GM18870 (cell line): ENCODE measurements around the gene CCDC77.
"Not testable (repeated sequence)": the region's sequence is repeated elsewhere in the genome, so short reads cannot be mapped to it uniquely, and the experiment has no call there.

ENCODE experiments used
- ATAC-seq: cut with Tn5 transposase; IDR thresholded peaks from one replicate; pipeline ENCODE4 v1.9.1; 2021; ENCODE audit warnings: moderate library complexity; ENCODE audit not compliant: unreplicated experiment

CCDC77 gene

GRCh38 chr12:401235-402028 is at the start of gene CCDC77:
TSS of gene CCDC77 (plus strand) at chr12:401644. CDS start at chr12:409384, 7,740 bp downstream.
- peak; percentile 91 for ATAC-seq

DNA sequence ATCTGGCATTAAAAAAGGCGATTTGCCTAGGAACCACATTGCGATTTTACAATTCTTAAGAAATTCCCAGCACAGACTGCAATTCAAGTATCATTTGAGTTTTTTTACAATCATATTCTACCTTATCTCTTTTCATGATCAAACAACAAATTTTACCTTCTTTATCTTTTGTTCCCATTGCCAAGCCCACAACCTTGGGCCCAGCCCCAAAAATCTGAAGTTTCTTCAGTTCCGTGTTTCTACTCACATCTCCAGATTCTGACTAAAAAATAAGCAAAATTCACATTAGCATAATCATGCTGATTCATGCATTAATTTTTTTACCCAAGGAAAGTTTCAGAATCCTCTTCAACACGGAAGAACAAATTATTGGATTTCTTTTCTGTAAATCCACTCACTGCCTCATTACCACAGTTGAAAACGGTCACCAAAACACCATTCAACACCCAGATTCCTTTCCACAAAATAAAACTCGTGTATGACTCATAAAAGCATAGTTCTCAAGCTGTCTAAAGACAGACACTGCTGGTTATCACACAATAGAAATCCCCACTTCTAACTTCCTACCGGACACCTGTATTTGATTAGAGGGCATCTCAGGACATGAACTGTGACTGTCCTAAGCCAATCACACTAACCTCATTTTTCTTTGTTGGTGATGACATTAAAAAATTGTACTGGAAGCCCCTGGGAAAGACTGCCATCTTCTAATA is 45.0 kb upstream of the CCDC77 start:
- ATAC-seq, result no peak

DNA sequence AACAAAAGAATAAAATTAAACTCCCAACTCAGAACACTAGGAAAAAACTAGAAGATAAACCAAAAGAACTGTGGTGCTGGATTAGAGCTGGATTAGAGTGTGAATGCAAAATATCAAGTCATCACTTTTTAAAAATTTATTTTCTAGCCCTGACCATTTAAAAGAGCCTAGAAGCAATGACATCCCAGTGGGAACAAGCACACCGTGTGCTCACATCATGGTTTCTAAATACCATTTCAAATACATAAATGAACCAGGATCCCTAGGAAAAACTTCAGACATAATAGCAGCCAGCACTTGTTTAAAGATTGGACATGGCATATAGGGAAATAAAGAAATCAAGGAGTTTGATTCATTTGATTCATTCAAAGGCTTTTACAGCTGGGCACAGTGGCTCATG is 42.4 kb upstream of the CCDC77 start:
- no peak for ATAC-seq

GRCh38 chr12:366820-367219 is 34.6 kb upstream of the CCDC77 start:
- no peak for ATAC-seq

DNA sequence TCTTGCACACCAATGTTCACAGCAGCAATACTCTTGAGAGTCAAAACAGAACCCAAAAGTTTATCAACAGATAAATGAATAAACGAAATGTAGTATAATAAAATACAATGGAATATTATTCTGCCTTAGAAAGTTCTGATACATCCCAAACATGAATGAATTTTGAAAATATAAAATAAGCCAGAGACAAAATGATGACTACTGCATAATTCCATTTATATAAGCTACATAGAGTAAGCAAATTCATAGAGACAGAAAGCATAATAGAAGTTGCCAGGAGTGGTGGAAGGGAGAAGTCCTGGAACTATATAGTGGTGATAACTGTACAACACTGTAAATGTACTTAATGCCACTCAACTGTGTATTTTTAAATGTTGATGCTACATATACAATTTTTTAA is 33.5 kb upstream of the CCDC77 start:
- ATAC-seq, result no peak

DNA sequence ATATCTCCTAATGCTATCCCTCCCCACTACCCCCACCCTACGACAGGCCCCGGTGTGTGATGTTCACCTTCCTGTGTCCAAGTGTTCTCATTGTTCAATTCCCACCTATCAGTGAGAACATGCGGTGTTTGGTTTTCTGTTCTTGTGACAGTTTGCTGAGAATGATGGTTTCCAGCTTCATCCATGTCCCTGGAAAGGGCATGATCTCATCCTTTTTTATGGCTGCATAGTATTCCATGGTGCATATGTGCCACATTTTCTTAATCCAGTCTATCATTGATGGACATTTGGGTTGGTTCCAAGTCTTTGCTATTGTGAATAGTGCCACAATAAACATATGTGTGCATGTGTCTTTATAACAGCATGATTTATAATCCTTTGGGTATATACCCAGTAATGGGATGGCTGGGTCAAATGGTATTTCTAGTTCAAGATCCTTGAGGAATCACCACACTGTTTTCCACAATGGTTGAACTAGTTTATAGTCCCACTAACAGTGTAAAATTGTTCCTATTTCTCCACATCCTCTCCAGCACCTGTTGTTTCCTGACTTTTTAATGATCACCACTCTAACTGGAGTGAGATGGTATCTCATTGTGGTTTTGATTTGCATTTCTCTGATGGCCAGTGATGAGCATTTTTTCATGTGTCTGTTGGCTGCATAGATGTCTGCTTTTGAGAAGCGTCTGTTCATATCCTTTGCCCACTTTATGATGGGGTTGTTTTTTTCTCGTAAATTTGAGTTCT is 30.5 kb upstream of the CCDC77 start:
- not testable (repeated sequence) for ATAC-seq

- no peak for ATAC-seq
Observed at GRCh38 chr12:386651-387050, 14.8 kb upstream of the CCDC77 start.

DNA sequence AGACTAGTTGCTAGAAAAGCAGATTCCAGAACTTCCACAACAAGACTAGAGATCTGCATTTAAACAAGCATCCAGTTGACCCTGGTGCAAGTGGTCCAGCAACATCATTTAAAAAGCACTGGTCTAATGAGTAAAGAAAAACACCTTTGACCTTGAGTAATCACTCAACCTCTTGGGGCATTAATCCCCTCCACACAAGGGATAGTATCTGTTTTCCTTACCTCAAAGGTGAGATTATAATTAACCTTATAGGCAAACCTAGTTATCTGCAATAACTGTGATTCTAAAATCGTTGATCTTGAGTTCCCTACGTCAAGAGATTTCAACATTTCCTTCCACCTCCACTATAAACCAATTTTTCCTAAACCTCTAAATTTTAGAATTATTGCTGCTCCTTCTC is 13.4 kb upstream of the CCDC77 start:
- no peak for ATAC-seq

GRCh38 chr12:388541-389141 is 12.8 kb upstream of the CCDC77 start:
- ATAC-seq, result no peak

DNA sequence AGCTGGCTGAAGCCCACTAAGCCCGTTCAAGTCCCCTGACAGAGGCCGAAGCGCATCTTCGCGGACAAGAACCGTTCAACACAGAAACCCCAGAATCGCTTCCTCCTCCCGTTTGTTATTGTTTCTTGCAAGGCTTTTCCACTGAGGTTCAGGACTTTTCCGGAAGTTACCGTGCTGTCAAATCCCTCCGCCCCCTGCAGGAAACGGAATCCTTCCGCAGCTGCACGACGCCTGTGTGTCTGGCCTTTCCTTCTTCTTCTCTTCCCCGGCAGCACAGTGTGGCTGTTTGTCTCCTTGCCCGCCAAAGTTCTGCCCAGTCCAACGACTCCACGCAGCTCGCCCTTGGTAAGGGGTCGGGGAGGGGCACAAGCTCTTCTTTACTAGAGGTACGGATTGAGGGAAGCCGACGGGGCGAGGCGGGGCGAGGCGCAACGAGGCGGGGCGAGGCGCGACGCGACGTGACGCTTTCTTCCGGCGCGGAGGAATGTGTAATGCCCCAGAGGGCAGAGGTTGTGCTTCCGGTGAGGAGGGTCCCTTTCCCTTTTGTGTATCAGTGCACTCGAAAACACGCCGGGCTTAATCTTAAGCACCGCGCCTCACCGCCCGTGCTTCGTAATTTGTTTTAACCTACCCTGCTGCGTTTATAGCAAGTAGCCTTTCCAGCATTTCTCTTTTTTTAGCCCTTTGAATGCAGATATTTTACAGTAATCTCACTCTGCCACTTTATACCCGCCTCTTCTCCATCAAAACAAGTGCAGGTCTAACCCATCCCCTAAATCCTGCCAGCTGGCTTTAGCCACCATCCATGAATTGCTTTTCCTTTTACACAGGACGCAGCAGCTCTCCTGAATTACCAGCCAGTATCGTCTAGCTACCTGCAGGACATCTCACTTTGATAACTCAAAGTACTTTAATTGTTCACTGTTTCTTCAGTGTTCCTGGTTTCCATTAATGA is 12.0 kb upstream of the CCDC77 start, which contains the start of gene KDM5A:
KDM5A (minus strand) TSS at position 179 of the 955 bp plus-strand sequence. CDS start 229 bp downstream, outside the sequence.
- ATAC-seq, result peak; percentile 71

- ATAC-seq, result no peak
Observed at GRCh38 chr12:400828-401227, 616 bp upstream of the CCDC77 start.

DNA sequence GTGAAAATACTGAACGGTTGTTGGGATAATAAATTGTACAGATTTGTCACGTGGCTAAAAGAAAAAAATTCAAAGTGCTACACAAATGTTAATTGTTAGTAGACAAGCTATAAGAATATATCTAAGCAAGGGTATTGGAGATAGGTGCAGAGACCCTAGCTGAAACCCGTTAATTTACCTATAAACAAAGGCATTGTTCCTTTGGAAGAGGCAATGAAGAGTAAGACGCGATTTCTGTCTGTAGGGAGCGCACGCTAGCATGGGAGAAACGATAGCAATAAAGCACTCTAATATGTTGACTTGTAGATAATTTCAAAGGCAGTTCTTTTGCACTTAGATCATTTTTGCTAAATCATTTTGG is 565 bp downstream of the CCDC77 start:
- no peak for ATAC-seq

- no peak for ATAC-seq
Observed at GRCh38 chr12:414859-415258, 13.4 kb downstream of the CCDC77 start.

GRCh38 chr12:418432-418831 is 17.0 kb downstream of the CCDC77 start:
- no peak for ATAC-seq

GRCh38 chr12:422526-422925 is 21.1 kb downstream of the CCDC77 start:
- ATAC-seq, result no peak

DNA sequence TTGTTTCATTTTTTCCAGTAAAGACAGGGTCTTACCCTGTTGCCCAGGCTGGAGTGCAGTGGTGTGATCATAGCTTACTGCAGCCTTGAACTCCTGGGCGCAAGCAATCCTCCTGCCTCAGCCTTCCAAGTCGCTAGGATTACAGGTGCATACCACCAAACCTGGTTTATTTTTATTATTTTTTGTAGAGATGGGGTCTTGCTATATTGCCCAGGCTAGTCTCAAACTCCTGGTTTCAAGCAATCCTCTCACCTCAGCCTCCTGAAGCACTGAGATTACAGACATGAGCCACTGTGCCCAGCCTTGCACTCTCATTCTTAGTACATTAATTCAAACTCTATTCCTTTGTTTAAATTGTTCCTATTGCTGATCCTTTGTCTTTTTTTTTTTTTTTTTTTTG is 34.3 kb downstream of the CCDC77 start:
- not testable (repeated sequence) for ATAC-seq

DNA sequence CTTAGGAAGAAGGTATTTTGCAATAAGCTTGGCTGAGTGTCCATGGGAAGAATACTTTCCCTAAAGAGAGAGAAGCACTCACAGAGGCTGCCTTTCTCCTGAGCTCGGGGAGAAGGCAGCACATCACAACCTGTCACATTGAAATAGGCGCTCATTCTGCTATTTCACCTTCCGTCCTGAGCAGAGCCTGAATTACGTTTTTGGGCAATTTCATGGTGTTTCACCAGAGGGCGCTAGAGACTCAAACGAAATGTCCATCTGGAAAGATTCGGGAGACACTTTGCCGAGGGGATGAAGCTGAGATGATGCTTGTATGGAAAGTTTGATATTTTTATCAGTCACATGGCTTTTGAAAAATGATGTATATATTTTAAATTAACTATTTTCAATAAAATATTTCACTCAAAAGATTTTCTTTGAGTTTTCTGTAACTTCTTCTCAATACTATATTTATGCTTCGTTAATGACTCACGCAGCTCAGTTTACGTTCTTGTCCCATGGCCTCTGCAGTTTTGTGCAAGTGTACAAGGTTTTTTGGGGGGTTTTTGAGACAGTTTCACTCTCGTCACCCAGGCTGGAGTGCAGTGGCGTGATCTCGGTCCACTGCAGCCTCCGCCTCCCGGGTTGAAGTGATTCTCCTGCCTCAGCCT is 40.9 kb downstream of the CCDC77 start:
- ATAC-seq, result no peak

DNA sequence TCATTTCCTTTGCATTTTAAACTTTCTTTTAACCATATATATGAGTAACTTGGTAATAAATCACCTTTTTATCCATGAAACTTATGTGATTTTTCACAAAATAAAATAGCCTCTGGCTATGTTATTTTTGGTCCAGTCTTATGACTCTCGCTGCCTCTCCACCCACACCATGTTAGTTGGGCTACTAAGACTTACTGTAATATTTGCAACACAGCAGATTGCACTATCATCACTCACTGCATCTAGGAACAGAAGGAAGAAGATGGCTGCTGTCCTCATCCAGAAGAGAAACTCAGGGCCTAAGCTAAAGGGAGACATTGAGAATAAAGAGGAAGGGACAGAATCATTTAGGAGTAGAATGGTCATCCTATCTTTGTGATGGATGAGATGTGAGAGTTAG is 45.7 kb downstream of the CCDC77 start:
- no peak for ATAC-seq

DNA sequence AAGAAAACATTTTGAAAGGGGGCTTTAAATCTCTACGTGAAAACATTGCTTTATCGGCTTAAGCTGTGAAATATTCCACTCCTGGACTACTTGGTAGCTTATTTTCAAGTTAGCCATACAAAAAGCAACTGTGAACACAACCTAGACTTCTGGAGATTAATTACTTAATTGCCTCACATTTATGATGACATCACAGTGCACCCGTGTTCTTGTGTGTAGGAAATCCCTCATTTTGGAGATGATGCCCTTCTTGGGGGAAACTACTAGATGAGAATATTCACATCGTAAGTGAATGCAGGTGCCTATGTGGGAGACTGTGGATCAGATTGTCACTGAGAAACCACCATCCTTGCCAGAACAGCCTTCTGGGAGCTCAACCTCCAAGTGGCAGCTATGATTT is 47.8 kb downstream of the CCDC77 start:
- ATAC-seq, result no peak

- no peak for ATAC-seq
Observed at GRCh38 chr12:450438-450837, 49.0 kb downstream of the CCDC77 start.
